ENCODE measurements around the gene PALM.

GRCh38 chr19:688214-688613, 20.5 kb upstream of the PALM start:
- TF ChIP-seq CTCF (IDR thresholded peaks at IDR 0.05; ENCODE audit: low read length) (no peak), EZH2 (IDR thresholded peaks at IDR 0.05; ENCODE audit: borderline replicate concordance, low read length) (no peak)

All from OCI-LY1 (cell line).